Endothelial cell of umbilical vein (primary cell): ENCODE results near the gene KCNJ16.

Experiments used
- EZH2 ChIP-seq: IDR thresholded peaks from 2 replicates; pipeline ENCODE4 v1.6.1; 2012; ENCODE audit warnings: borderline replicate concordance, low read depth, mild to moderate bottlenecking, moderate library complexity, low read length, inconsistent platforms; ENCODE audit not compliant: severe bottlenecking
- JUN ChIP-seq: IDR thresholded peaks from 2 replicates; pipeline ENCODE4 v1.6.1; 2011; ENCODE audit warnings: borderline replicate concordance, low read depth; ENCODE audit not compliant: insufficient read length, insufficient read depth
- MYC ChIP-seq: IDR thresholded peaks from one replicate; pipeline ENCODE4 v1.6.1; 2011; ENCODE audit warnings: mild to moderate bottlenecking, low read depth, low read length
- POLR2A ChIP-seq: IDR thresholded peaks from 2 replicates; pipeline ENCODE4 v1.6.1; 2012; ENCODE audit warnings: low read depth, mild to moderate bottlenecking, control low read depth, low read length
- POLR2AphosphoS5 ChIP-seq: IDR thresholded peaks from 2 replicates; pipeline ENCODE4 v1.6.1; 2012; ENCODE audit warnings: low read depth, mild to moderate bottlenecking, control low read depth, low read length, moderate library complexity; ENCODE audit not compliant: insufficient read depth
- TF ChIP-seq, protein P1 (sequence below), 2 donors: IDR thresholded peaks; 1 replicate in 1 of 2; 2 replicates in 1 of 2; pipeline ENCODE4 v1.5.1; 2011; ENCODE audit warnings: low read length in 2 of 2, mild to moderate bottlenecking in 2 of 2, moderate library complexity in 2 of 2, control low read depth in 1 of 2, inconsistent platforms in 1 of 2, low read depth in 1 of 2; ENCODE audit not compliant: insufficient read depth in 1 of 2; ENCODE audit errors: extremely low read depth in 1 of 2

DNA sequence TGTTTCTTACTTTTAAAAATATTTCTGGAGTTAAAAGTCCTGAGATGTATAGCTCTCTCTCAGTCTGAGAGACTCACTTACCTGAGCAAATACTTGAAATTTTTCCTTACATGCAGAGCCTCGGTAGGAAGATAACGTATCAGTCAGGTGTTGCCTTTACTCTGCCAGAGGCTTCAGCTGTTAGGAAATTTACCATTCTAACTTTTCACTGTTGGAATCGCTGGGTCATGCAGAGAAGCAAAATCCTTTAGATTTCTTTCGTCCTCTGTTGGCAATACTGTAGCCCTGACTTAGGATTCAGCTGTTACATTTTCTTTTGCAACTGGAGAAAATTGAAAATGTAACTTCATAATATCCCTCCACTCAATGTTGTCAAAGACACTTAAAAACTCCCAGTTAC lies 20.0 kb upstream of the KCNJ16 start:
- TF ChIP-seq MYC (no peak), POLR2A (no peak), JUN (no peak), EZH2 (no peak), POLR2AphosphoS5 (no peak)
- TF ChIP-seq, protein P1, sequence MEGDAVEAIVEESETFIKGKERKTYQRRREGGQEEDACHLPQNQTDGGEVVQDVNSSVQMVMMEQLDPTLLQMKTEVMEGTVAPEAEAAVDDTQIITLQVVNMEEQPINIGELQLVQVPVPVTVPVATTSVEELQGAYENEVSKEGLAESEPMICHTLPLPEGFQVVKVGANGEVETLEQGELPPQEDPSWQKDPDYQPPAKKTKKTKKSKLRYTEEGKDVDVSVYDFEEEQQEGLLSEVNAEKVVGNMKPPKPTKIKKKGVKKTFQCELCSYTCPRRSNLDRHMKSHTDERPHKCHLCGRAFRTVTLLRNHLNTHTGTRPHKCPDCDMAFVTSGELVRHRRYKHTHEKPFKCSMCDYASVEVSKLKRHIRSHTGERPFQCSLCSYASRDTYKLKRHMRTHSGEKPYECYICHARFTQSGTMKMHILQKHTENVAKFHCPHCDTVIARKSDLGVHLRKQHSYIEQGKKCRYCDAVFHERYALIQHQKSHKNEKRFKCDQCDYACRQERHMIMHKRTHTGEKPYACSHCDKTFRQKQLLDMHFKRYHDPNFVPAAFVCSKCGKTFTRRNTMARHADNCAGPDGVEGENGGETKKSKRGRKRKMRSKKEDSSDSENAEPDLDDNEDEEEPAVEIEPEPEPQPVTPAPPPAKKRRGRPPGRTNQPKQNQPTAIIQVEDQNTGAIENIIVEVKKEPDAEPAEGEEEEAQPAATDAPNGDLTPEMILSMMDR (IDR thresholded peaks at IDR 0.05; ENCODE audit: extremely low read depth in 1 of 2, insufficient read depth in 1 of 2, low read depth in 1 of 2, low read length in 2 of 2): no peak
